NAMALWA (cell line): ENCODE measurements around the gene NUPR1.
A peak's percentile ranks its signal among the peaks of the same experiment; 100 is the strongest.
"Not testable (repeated sequence)": the region's sequence is repeated elsewhere in the genome, so short reads cannot be mapped to it uniquely, and the experiment has no call there.

Experiments used
- DNase-seq: peaks from one replicate; pipeline ENCODE4 v3.0.0-alpha.2; 2015; ENCODE audit warnings: low spot score

The NUPR1 gene

GRCh38 chr16:28554634-28555423 lies 16.1 kb upstream of the NUPR1 start:
- peak; percentile 26 for DNase-seq

GRCh38 chr16:28553776-28554633 lies 15.2 kb upstream of the NUPR1 start, which contains the start of gene SGF29:
Gene SGF29 (plus strand): TSS chr16:28553920. CDS start chr16:28581070, 27,150 bp downstream.
- peak; percentile 94 for DNase-seq

GRCh38 chr16:28549301-28549899 lies 10.6 kb upstream of the NUPR1 start:
- peak; percentile 60 for DNase-seq

- DNase-seq: no peak
Measured at GRCh38 chr16:28548306-28548802, 9.6 kb upstream of the NUPR1 start.

DNA sequence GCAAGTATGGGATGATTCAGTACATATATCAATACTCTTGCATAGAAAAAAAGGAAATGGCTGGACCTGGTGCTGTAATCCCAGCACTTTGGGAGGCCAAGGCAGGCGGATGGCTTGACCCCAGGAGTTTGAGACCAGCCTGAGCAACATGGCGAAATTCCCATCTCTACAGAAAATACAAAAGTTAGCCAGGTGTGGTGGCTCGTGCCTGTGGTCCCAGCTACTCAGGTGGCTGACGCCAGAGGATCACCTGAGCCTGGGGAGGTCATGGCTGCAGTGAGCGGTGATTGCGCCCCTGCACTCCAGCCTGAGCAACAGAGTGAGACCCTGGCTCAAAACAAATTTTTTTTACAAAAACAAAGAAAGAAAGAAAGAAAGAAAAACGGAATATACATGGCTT lies 7.9 kb upstream of the NUPR1 start:
- no peak for DNase-seq

GRCh38 chr16:28545964-28546363 lies 7.2 kb upstream of the NUPR1 start:
- DNase-seq: not testable (repeated sequence)

DNA sequence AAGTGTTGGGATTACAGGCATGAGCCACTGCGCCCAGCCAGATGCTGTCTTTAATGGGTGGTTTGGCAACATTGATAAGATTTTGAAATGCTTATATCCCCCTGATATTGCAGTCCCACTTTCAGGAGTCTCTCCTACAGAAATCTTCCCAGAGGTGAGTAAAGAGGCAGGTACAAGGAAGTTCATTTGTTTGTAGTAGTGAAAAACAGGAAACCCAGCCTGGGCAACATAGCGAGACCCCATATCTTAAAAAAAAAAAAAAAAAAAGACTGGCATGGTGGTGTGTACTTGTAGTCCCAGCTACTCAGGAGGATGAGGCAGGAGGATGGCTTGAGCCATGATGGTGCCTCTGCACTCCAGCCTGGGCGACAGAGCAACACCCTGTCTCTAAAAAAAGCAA lies 6.2 kb upstream of the NUPR1 start:
- no peak for DNase-seq

DNA sequence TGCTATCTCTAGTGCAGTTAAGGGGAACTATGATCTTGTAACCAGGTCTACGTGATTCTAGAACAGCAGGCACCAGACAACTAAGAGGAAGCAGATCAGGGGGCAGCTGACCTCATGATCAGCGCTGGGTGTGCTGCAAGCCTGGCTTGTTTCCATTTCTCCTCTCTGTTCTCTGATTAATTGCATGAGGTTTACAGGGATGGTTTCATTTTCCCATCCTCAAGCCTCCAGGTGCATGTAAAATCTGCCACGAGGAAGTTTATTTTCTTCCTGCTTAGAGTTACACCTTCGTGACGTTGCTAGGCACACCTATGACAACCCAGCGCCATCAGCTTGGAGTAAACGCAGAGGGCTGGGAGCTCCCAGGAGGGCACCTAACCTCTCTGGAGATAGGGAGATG lies 4.3 kb upstream of the NUPR1 start:
- DNase-seq: no peak

DNA sequence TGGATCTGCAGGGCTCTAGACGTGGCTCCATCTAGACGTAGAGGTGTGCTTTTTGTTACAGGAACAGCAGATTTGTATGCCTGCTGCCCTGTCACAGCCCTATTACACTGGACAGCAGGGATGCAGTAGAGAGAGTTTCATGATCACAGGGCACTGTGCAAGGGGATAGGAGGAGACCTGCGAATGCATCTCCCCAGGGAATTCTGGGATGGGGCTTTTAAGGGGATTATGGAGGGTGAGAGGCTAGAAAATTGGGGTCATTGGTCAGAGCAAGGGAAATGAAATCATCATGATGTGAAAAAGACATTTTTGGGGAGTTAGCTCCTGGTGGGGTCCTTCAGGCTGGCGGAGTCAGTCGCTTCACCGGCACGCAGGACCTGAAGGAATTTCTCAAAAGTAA lies 3.9 kb upstream of the NUPR1 start:
- no peak for DNase-seq

DNA sequence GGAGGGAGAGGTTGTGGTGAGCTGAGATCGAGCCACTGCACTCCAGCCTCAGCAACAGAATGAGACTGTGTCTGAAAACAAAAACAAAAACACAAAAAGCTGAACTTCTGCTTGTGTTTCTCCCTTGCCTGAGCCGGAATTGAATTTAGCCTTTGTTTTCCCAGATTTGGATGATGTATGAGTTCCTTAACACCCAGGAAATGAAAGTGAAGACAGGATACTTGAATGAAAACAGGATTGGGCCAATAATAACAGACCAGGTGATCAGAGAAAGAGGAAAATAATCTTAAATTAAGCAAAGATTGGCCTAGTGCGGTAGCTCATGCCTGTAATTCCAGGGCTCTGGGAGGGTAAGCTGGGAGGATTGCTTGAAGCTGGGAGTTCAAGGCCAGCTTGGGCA lies 1.6 kb upstream of the NUPR1 start:
- no peak for DNase-seq

DNA sequence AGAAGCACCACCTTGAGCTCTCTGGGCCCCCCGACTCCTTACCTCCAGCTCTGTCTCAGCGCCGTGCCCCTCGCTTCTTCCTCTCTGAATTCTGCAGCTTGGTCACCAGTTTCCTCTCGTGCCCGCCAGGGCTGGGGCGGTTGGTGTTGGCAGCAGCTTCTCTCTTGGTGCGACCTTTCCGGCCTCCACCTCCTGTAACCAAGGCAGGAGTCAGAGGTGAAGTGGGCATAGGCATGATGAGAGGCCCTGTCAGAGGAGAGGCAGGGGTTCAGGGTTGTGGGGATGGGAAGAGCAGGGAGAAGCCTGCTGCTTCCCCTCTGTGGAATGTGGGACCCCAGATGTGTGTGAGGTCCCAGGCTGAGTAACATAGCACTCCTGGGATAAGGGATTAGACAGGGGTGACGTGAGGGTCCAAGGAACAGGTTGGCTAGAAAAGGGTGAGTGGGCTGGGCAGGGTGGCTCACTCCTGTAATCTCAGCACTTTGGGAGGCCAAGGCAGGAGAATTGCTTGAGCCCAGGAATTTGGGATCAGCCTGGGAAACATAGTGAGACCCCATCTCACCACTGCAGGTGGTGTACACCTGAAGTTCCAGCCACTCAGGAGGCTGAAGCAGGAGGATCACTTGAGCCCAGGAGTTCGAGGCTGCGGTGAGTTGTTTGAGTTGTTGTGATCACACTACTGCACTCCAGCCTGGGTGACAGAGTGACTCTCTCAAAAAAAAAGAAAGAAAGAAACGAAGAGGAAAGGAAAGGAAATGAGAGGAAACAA lies 626 bp downstream of the NUPR1 start:
- no peak for DNase-seq

DNA sequence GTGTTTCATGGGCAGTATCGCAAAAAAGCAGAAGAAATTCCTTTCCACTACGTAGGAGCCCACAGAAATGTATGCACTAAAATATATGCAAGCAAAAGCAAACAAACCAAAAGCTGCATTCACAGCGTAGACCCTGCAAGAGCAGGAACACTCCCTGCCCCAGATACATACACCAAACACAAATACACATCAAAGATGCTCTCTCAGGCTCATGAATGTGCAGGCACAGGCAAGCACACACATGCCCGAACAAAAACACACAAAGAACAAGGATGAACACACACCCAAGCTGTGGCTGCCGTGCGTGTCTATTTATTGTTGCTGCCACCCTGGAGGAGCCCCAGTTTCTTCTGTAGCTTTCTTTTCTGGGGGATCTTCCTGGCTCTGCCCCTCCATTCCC lies 1.7 kb downstream of the NUPR1 start:
- no peak for DNase-seq

- DNase-seq: no peak
Measured at GRCh38 chr16:28534542-28535373, 4.0 kb downstream of the NUPR1 start.

- no peak for DNase-seq
Measured at GRCh38 chr16:28532940-28533647, 5.7 kb downstream of the NUPR1 start.

DNA sequence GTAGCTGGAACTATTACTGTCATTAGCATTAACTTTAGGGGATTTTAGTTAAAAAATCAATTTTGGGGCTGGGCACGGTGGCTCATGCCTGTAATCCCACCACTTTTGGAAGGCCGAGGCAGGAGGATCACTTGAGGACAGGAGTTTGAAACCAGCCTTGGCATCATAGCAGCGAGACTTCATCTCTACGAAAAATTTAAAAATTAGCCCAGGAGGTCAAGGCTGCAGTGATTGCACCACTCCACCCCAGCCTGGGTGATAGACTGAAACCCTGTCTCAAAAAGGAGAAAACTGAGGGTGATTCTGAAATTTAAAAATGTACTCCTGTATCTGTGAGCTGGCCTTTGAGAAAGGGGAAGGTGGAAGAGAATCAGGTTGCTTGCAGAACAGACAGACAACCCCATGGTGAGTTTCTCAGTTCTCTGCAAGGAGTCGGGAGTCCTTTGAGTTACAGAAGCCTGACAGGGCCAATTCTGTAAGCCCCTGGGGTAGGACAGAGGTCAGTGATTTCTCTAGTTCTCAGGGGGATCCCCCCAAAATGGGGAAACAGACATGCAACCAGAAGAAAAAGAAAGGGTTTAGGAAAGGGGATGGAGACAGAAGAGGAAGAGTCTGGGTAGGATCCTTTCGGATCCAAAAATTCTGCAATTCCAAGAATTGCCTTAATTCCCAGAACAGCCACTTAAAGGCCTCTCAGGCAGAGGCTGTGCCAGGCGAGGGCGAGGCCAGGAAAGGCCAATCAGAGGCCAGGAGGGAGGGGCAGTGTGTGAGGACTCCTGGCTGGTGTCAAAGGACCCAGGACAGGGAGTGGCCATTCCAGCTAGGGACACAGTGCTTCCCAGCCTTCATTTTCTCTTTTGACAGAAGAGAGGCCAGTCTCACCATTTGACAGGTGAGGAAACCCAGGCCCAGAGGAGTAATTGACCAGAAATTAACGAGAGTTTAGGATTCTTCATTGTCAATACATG lies 6.7 kb downstream of the NUPR1 start:
- DNase-seq: no peak

- DNase-seq: no peak
Measured at GRCh38 chr16:28529124-28529523, 9.7 kb downstream of the NUPR1 start.

- DNase-seq: no peak
Measured at GRCh38 chr16:28528463-28528867, 10.3 kb downstream of the NUPR1 start.

- no peak for DNase-seq
Measured at GRCh38 chr16:28527985-28528384, 10.8 kb downstream of the NUPR1 start.
